ENCODE measurements around the gene PIGZ. TPM values are rescaled to one million over a fixed set of nuclear protein-coding genes. Genes with fewer than 3 reads are reported as not detected.
A peak's percentile ranks its signal among the peaks of the same experiment; 100 is the strongest.

Gene PIGZ
- total and polyA plus RNA-seq, 2 donors from 2014 or later: 1.4 to 3.5 TPM

GRCh38 chr3:197001106-197001971 is 32.7 kb upstream of the PIGZ start:
- no peak for TF ChIP-seq CTCF (IDR thresholded peaks at IDR 0.05; ENCODE audit: borderline replicate concordance, extremely low read depth, insufficient read depth)
- intact Hi-C loops (cut with DNase I): no loop called here
- Histone ChIP-seq H3K36me3 (ENCODE audit: control insufficient read depth in 2 of 3, insufficient read depth in 3 of 3, low read length in 3 of 3) (no peaks in the 10 kb centered on the region), H3K27me3 (ENCODE audit: control insufficient read depth, insufficient read depth, low read length) (no peaks in the 10 kb centered on the region), H3K9me3 (ENCODE audit: control insufficient read depth in 2 of 3, insufficient read depth in 1 of 3, low read length in 3 of 3) (no peaks in the 10 kb centered on the region), H3K27ac (ENCODE audit: low read depth in 2 of 2, low read length in 2 of 2) (no peak overlapping the region), H3K4me1 (ENCODE audit: control insufficient read depth in 2 of 3, insufficient read depth in 2 of 3, low read depth in 1 of 3, low read length in 3 of 3) (peaks cover 0 to 3% (median 0%) of the 10 kb centered on the region in 3 donors), H3K4me3 (ENCODE audit: low read length in 3 of 3) (peak overlapping the region in 1 of 3 donors; percentile 59), H3K9ac (ENCODE audit: low read length in 3 of 3) (peak overlapping the region in 1 of 3 donors; percentile 12)
- FAIRE-seq: no peak
- peak in 2 of 5 donors; percentile 54 to 57 for DNase-seq

- TF ChIP-seq CTCF (IDR thresholded peaks at IDR 0.05; ENCODE audit: borderline replicate concordance, extremely low read depth, insufficient read depth): no peak
- Histone ChIP-seq H3K27me3 (ENCODE audit: control insufficient read depth, insufficient read depth, low read length) (no peaks in the 10 kb centered on the region), H3K27ac (ENCODE audit: low read depth in 2 of 2, low read length in 2 of 2) (no peak overlapping the region), H3K9ac (ENCODE audit: low read length in 3 of 3) (no peak overlapping the region), H3K36me3 (ENCODE audit: control insufficient read depth in 2 of 3, insufficient read depth in 3 of 3, low read length in 3 of 3) (no peaks in the 10 kb centered on the region), H3K4me1 (ENCODE audit: control insufficient read depth in 2 of 3, insufficient read depth in 2 of 3, low read depth in 1 of 3, low read length in 3 of 3) (peaks cover 0 to 3% (median 0%) of the 10 kb centered on the region in 3 donors), H3K9me3 (ENCODE audit: control insufficient read depth in 2 of 3, insufficient read depth in 1 of 3, low read length in 3 of 3) (no peaks in the 10 kb centered on the region), H3K4me3 (ENCODE audit: low read length in 3 of 3) (no peak overlapping the region)
- FAIRE-seq (no peak), DNase-seq (peak in 2 of 5 donors; percentile 15 to 18)
- intact Hi-C loops (cut with DNase I): no loop called here
Observed at GRCh38 chr3:197000211-197000610, 31.6 kb upstream of the PIGZ start.

- Histone ChIP-seq H3K27ac (ENCODE audit: low read depth in 2 of 2, low read length in 2 of 2) (no peak overlapping the region), H3K36me3 (ENCODE audit: control insufficient read depth in 2 of 3, insufficient read depth in 3 of 3, low read length in 3 of 3) (no peaks in the 10 kb centered on the region), H3K4me1 (ENCODE audit: control insufficient read depth in 2 of 3, insufficient read depth in 2 of 3, low read depth in 1 of 3, low read length in 3 of 3) (peaks cover 0 to 3% (median 0%) of the 10 kb centered on the region in 3 donors), H3K9me3 (ENCODE audit: control insufficient read depth in 2 of 3, insufficient read depth in 1 of 3, low read length in 3 of 3) (no peaks in the 10 kb centered on the region), H3K4me3 (ENCODE audit: low read length in 3 of 3) (no peak overlapping the region), H3K27me3 (ENCODE audit: control insufficient read depth, insufficient read depth, low read length) (no peaks in the 10 kb centered on the region), H3K9ac (ENCODE audit: low read length in 3 of 3) (no peak overlapping the region)
- FAIRE-seq (no peak), DNase-seq (peak in 2 of 5 donors; percentile 28 to 46)
- no peak for TF ChIP-seq CTCF (IDR thresholded peaks at IDR 0.05; ENCODE audit: borderline replicate concordance, extremely low read depth, insufficient read depth)
- intact Hi-C loops (cut with DNase I): no loop called here
Observed at GRCh38 chr3:196998966-196999760, 30.5 kb upstream of the PIGZ start.

All from kidney (tissue), 14 donors.